ENCODE measurements around the gene CNNM2. TPM values are rescaled to one million over a fixed set of nuclear protein-coding genes. Genes with fewer than 3 reads are reported as not detected.

Gene CNNM2
- total and polyA plus RNA-seq, 8 donors = 2.0 to 8.9 (median 5.9) TPM

DNA sequence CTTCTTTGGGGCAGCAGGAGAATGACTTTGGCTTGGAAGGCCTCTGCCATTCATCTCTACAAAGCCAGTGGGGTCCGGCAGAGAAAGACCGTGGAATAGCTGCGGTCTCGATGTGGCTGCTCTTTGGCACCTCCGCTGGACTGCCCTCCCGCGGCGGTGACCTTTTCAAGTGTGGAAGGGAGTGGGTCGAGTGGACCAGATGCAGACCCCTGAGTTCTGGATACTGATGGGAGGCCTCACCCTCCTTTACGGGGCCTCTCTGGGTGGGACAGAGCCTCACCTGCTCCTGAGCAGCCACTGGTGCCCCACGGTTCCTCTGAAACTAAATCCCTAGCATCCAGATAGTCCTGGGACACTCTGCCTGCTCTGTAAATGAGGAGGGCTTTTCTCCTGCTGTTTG lies 161.9 kb downstream of the CNNM2 start:
- Histone ChIP-seq H3K4me3 (no peak overlapping the region), H3K36me3 (peaks cover 0 to 4% (median 0%) of the 10 kb centered on the region in 3 donors), H3K27me3 (no peaks in the 10 kb centered on the region), H3K27ac (no peak overlapping the region), H3K4me1 (no peaks in the 10 kb centered on the region), H3K9me3 (no peaks in the 10 kb centered on the region)
- intact Hi-C loops (cut with DNase I) = loop anchor here in 2 of 3 donors (10.0 kb wide), 4 partner anchors 155 to 345 kb away; partner anchors contain the start of genes CNNM2 (in 1 of the 2) and CYP17A1 (in 1 of the 2)
- no peak for FAIRE-seq
- WGBS, 2 donors = 82 to 91% methylated on average over 11 of the region's 11 CpGs
- TF ChIP-seq CTCF (IDR thresholded peaks at IDR 0.05) = no peak
- DNase-seq = no peak
- ATAC-seq = no peak

DNA sequence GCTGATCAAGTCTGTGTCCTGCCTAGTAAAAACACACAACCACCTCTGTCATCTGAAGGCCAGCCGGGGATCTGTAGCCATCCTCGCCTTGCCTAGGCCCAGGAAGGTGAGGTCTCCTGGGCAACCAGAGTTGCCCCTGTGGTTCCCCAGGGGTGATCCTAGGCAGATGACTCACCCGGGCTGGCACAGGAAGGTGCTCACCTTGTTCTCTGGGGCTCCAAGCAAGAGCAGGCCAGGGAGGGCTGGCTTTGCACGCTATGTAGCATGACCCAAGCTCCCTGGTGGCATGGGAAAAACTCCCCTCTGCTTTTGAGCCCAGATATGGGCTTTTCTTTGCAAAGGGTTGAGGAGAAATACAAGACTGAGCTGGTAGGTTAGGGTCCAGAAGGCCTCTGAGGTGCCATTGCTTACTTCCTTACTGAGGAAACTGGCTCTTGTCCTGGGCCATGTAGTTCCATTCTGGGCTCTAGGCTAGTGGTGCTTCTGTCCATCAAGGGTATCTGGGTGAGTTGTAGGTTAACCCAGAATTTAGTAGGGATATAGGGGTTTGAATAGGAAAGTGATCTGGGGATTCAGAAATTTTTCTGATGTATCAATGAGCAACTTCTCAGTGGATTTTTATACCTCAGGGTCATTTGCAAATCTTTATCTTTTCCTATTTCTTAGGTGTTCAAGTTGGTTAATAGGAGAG lies 162.9 kb downstream of the CNNM2 start:
- ATAC-seq (no peak), DNase-seq (no peak), FAIRE-seq (no peak)
- Histone ChIP-seq H3K9me3 (no peaks in the 10 kb centered on the region), H3K4me1 (no peaks in the 10 kb centered on the region), H3K27ac (no peak overlapping the region), H3K4me3 (no peak overlapping the region), H3K36me3 (peaks cover 0 to 8% (median 0%) of the 10 kb centered on the region in 3 donors), H3K27me3 (no peaks in the 10 kb centered on the region)
- intact Hi-C loops (cut with DNase I) = loop anchor here in 1 of 3 donors (10.0 kb wide), 1 partner anchor 154 kb away; no protein-coding TSS in a partner anchor
- 90 to 96% methylated on average over 4 of the region's 4 CpGs for WGBS, 2 donors
- no peak for TF ChIP-seq CTCF (IDR thresholded peaks at IDR 0.05)

GRCh38 chr10:103082683-103083082 lies 164.6 kb downstream of the CNNM2 start:
- FAIRE-seq (no peak), ATAC-seq (no peak), DNase-seq (no peak)
- Histone ChIP-seq H3K4me3 (no peak overlapping the region), H3K4me1 (no peaks in the 10 kb centered on the region), H3K27ac (no peak overlapping the region), H3K27me3 (no peaks in the 10 kb centered on the region), H3K36me3 (peaks cover 0 to 7% (median 0%) of the 10 kb centered on the region in 3 donors), H3K9me3 (no peaks in the 10 kb centered on the region)
- intact Hi-C loops (cut with DNase I) = loop anchor here in 1 of 3 donors (10.0 kb wide), 1 partner anchor 152 kb away; no protein-coding TSS in a partner anchor
- TF ChIP-seq CTCF (IDR thresholded peaks at IDR 0.05) = no peak
- 85 to 98% methylated on average over 1 of the region's 1 CpG for WGBS, 2 donors

- DNase-seq (no peak), FAIRE-seq (no peak), ATAC-seq (no peak)
- H3K27ac ChIP-seq = no peak overlapping the region
- H3K4me1 ChIP-seq = no peaks in the 10 kb centered on the region
- H3K27me3 ChIP-seq = no peaks in the 10 kb centered on the region
- no peaks in the 10 kb centered on the region for H3K9me3 ChIP-seq
- intact Hi-C loops (cut with DNase I) = loop anchor here in 1 of 3 donors (10.0 kb wide), 1 partner anchor 151 kb away; no protein-coding TSS in a partner anchor
- peaks cover 0 to 12% (median 0%) of the 10 kb centered on the region in 3 donors for H3K36me3 ChIP-seq
- 96 to 97% methylated on average over 7 of the region's 7 CpGs for WGBS, 2 donors
- TF ChIP-seq CTCF (IDR thresholded peaks at IDR 0.05) = no peak
- no peak overlapping the region for H3K4me3 ChIP-seq
Observed at GRCh38 chr10:103083266-103083976, 165.3 kb downstream of the CNNM2 start.

All from pancreas (tissue), 10 donors.